ENCODE data around the gene DNAAF3.

Gene DNAAF3

GRCh38 chr19:55152017-55152416 lies 14.4 kb downstream of the DNAAF3 start:
- DNase-seq, result no peak

- DNase-seq, result no peak
These were observed 17.1 kb downstream of the DNAAF3 start, which contains the start of gene TNNT1 for GRCh38 chr19:55149078-55150003. Gene TNNT1 (minus strand): TSS chr19:55149206. CDS start chr19:55147157, 2,049 bp downstream.

DNA sequence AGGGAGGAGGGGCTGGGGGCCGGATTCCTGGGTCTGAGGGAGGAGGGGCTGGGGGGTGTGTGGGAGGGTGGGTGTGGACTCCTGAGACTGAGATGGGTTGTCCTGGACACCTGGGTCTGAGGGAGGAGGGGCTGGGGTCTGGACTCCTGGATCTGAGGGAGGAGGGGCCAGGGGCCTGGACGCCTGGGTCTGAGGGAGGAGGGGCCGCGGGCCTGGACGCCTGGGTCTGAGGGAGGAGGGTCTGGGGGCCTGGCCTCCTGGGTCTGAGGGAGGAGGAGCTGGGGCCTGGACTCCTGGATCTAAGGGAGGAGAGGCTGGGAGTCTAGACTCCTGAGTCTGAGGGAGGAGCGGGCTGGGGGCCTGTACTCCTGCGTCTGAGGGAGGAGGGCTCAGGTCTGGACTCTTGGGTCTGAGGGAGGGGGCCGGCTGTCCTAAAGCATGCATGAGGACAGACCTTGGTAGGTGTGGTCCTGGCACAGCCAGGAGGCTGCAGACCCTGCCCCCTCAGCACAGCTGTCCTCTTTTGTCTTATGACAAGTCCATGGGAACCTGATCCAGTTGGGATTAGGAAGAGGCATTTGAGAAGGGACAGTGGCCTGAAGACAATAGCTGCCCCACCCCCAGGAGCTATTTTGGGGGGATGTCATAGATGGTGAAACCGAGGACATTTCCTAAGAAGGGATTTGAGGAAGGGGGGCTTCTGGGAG lies 18.7 kb downstream of the DNAAF3 start:
- no peak for DNase-seq

DNA sequence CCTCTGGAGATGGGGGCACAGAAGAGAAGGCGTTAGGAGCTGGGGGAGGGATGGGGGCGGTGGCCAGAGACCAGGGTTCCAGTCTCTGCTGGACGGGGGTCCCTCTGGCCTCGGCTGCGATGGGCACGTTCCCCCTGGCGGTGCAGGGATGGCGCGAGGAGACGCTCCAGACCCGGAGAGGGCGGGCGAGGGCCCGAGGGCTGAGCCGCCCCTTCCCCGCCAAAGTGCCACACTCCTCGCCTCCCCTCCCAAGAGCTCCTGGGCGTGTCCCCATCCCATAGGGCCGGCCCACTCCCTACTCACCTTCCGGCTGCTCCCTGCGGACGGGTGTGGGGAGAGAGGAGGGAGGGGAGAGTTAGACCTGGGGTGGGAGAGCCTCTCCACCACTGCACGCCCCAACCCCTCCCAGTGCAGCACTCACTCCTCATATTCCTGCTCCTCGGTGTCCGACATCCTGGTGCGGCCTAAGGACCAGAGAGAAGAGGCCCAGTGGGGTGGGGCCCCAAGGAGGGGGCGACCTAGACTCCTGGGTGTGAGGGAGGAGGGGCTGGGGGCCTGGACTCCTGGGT lies 19.6 kb downstream of the DNAAF3 start:
- DNase-seq, result no peak

DNA sequence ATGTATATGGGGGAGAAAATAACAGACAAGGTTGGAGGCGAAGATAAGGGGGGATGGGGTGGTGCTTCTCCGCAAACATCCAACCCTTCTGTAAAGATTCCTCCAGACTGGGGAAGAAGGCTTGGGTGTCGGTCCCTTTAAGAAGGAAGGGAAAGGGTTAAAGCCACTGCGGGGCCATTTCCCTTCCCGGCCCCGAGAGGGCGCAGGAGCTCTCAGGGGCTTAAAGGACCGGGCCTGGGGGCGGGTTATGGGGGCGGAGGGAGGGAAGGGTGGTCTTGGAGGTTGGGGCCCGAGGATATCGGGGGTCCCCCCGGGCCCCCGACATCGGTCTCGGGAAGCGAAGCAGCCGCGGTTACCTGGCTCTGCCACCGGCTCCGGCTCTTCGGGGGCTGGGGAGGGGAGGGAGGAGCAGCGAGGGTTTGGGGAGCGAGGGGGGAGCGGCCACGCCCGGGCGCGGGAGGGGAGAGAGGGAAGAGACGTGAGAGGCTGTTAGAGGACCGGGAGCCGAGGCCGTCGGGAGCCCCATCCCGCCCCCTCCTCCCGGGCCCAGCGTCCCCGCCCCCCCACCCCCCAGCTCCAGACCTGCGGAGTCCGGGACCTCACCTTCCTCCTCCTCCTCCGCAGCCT lies 20.2 kb downstream of the DNAAF3 start:
- no peak for DNase-seq

DNA sequence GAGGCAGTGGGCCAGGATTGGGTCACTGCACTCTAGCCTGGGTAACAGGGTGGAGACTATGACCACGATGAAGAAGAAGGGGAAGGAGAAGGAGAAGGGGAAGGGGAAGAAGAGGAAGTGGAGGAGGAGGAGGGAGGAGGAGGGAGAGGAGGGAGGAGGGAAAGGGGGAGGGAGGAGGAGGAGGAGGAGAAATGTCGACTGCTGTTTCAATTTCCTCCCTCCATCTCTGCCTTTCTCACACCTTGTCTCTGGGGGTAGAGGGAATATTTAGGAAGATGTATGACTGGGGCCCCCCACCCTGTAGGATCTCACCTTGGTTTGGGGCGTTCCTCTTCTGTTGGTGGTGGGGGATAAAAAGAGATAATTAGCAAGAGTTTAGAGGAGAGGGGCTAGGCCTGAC lies 21.2 kb downstream of the DNAAF3 start:
- no peak for DNase-seq

- no peak for DNase-seq
These were observed 24.7 kb downstream of the DNAAF3 start for GRCh38 chr19:55141696-55142095.

- no peak for DNase-seq
These were observed 28.5 kb downstream of the DNAAF3 start for GRCh38 chr19:55137915-55138314.

DNA sequence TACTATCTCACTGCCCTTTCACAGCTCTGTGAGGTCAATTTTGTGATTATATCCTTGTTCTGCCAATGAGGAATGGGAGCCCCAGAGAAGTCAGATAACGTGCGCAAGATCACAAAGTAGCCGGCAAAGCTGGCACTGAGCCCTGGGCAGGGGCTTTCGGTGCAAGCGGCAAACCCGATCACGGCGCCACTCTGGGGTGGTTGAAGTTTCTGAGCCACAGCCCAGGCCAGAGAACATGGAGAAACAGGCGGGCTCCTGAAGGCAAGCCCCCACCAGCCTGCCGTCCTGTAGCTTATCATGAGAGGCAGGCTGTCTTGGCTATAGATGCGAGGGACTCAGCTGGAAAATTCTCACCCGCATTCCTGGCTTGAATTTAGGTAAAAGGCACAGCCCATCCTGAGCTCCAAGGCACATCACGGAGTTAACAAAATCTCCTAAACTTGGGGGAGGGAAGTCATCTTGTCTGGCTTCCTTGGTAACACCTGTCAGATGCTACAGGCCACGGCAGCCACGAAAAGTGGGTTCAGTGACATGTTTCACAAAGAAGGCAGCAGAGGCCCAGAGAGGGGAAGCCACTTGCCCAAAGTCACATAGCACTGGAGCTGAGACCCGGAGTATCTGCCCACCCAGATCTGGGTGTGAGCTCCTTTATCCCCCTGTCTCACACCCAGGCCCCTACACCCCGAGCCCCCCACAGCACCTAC lies 29.9 kb downstream of the DNAAF3 start:
- no peak for DNase-seq

DNA sequence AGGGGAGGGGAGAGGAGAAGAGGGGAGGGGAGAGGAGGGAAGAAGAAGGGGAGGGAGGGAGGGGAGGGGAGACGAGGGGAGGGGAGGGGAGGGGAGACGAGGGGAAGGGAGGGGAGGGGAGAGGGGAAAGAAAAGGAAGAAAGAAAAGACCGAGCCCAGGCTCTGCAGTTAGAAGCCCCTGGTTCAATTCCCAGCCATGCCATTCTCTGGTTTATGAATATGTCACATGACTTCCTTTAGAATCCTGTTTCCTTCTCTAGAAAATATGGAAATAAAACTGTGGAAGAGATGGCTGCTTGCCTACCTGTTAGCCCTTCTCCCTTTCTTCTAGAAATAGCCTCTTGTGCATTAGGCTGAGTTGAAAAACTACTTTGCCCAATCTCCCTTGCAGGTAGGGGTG lies 31.7 kb downstream of the DNAAF3 start:
- no peak for DNase-seq

DNA sequence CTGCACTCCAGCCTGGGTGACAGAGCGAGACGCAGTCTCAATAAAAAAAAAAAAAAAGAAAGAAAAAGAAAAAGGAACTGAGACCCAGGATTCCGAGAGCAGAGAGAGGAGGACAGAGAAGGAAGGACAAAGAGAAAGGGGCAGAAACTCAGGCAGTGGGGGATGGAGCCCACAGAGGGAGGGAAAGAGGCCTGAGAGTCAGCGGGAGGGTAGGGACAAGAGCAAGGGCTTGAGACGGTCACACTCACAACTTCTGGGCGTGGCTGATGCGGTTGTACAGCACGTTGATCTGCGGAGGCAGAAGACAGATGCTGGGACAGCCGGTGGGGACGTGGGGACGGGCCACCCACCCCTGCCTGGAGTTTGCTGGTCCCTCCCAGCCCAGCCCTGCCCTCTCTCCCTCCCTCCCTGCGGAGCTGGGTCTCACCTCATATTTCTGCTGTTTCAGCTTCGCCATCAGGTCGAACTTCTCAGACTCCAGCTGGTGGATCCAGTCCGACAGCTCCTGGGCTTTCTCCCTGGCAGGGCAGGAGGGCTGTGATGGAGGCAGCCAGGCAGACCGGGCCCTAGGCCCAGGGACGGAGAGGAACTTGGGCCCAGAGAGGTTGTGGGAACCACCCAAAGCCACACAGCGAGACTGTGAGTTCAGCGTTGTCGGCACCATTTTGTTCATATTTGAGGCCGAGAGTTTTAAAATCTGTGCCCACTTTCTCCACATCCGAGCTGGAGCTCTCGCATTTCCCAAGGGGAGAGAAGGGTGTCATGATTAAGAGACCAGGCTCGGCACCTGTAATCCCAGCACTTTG lies 32.6 kb downstream of the DNAAF3 start:
- DNase-seq, result no peak

DNA sequence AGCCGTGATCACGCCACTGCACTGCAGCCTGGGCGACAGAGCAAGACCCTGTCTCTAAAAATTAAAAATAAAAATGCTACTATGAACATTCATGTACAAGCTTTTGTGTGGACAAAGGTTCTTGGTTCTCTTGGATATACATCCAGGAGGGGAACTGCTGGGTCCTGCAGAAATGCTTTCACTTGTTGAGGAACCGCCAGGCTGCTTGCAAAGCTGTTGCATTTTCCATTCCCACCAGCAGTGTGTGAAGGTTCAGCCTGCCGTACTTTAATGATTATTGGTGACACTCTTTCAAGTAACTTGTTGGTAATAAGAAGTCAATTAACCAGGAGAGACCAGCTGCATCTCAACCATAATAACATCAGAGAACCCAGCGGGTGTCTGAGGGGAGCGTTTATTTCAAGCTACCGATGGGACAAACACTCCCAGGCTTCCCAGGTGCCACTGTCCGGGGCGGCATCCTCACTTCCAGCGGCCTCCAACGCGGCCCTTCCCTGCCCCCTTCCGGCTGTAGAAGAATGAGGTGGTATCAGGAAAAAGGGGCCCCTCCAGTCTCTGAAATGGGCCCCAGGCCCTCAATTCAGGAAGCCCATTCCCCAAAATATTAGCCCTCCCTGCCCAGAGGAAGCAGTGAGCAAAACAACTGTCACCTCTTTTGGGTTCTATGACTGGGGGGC lies 33.8 kb downstream of the DNAAF3 start:
- DNase-seq, result no peak

DNA sequence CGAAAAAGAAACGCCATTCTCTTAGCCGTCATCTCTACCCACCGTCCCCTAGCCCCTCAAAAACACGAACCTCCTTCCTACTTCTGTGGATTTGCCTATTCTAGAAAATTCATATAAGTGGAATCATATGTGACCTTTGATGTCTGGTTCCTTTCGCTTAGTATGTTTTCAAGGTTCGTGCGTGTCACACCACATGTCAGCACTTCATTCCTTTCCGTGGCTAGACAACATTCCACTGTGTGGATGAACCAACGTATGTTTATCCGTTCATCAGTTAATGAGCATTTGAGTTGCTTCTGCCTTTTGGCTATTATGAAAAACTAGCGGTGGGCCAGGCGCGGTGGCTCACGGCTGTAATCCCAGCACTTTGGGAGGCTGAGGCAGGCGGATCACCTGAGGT lies 35.0 kb downstream of the DNAAF3 start:
- no peak for DNase-seq

- DNase-seq, result no peak
These were observed 47.4 kb downstream of the DNAAF3 start for GRCh38 chr19:55119053-55119452.

- no peak for DNase-seq
These were observed 47.9 kb downstream of the DNAAF3 start for GRCh38 chr19:55118401-55118991.

DNA sequence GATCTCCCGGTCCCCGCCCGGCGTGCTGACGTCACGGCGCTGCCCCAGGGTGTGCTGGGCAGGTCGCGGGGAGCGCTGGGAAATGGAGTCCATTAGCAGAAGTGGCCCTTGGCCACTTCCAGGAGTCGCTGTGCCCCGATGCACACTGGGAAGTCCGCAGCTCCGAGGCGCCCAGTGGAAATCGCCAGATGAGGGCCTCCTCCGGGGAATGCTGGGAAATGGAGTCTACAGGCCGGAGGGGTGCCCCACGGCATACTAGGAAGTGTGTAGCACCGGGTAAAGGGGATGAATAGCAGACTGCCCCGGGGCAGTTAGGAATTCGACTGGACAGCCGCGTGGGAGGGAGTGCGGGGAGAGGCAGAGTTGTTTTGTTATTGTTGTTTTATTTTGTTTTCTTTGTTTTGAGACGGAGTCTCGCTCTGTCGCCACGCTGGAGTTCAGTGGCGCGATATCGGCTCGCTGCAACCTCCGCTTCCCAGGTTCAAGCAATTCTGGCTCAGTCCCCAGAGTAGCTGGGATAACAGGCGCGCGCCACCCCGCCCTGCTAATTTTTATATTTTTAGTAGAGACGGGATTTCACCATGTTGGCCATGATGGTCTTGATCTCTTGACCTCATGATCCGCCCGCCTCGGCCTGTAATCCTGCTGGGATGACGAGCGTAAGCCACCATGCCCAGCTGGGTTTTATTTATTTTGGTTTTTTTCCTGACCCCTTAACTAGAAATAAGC lies 48.6 kb downstream of the DNAAF3 start:
- DNase-seq, result peak; percentile 96

- DNase-seq, result no peak
These were observed 49.4 kb downstream of the DNAAF3 start, which contains the start of gene PPP1R12C for GRCh38 chr19:55116859-55117662. Gene PPP1R12C (minus strand): TSS chr19:55117637. CDS start chr19:55117543, 94 bp downstream.

- peak; percentile 45 for DNase-seq
These were observed 50.1 kb downstream of the DNAAF3 start for GRCh38 chr19:55116232-55116858.
